HCT116 (cell line): ENCODE data around the gene OLFML2A. TPM values are rescaled to one million over a fixed set of nuclear protein-coding genes. Genes with fewer than 3 reads are reported as not detected.

ENCODE experiments used
- ATAC-seq: fragments of 200-7000 bp; cut with Tn5 transposase; 2 replicates; pipeline ENCODE4 v1.9.1; 2020; ENCODE audit warnings: mild to moderate bottlenecking, moderate library complexity
- BruUV-seq: library from RNA; stranded (reverse); fragments of 400-500 nt; replicated peaks from 2 replicates; lab custom pipeline; 2021; lab: Mats Ljungman, UMichigan
- CTCF ChIA-PET: fragments of 300-600 bp; sonication (Branson Sonifier 250); formaldehyde crosslinking; loops from one replicate; lab custom pipeline; 2021; ENCODE audit warnings: antibody characterized with exemption; lab: Charles Lee
- POLR2A ChIA-PET: fragments of 300-600, 350-600 bp; sonication (Branson Sonifier 250); formaldehyde crosslinking; loops from one replicate; lab custom pipeline; 2021; ENCODE audit warnings: antibody characterized with exemption; lab: Charles Lee
- RAD21 ChIA-PET, 2 experiments: fragments of 300-600 bp; sonication (Branson Sonifier 250); formaldehyde crosslinking; loops; one replicate each; lab custom pipeline; 2023; ENCODE audit warnings: low total read pairs in 2 of 2; ENCODE audit not compliant: uncharacterized antibody in 2 of 2, unreplicated experiment in 2 of 2, low non-redundant PET in 1 of 2; lab: Charles Lee
- DNase-seq: peaks from one replicate; pipeline ENCODE4 v3.0.0-alpha.2; 2010; ENCODE audit warnings: low read depth, low spot score
- H2AFZ ChIP-seq: fragments of 200-600 bp; shearing (Covaris generic), sonication (generic); 2 replicates; pipeline ENCODE4 v1.6.1; 2017; ENCODE audit warnings: low read depth, mixed run types, mixed read lengths, antibody characterized with exemption, low read length; ENCODE audit not compliant: poor library complexity, severe bottlenecking
- H3K27ac ChIP-seq: 2 replicates; pipeline ENCODE4 v1.5.1; 2012; ENCODE audit warnings: low read depth, low read length
- H3K27me3 ChIP-seq: fragments of 200-600 bp; sonication (generic); 2 replicates; pipeline ENCODE4 v1.6.1; 2016; ENCODE audit warnings: mixed run types, low read length, mixed read lengths; ENCODE audit not compliant: insufficient read depth
- H3K36me3 ChIP-seq, 2 experiments: fragments of 200-500 bp in 1 of 2; fragments of 200-600 bp in 1 of 2; sonication (Bioruptor generic) in 1 of 2; sonication (generic) in 1 of 2; 2 replicates each; pipeline versions ENCODE4 v1.5.1 to v1.6.1; 2014 to 2016; ENCODE audit warnings: low read length in 2 of 2, inconsistent platforms in 1 of 2, mixed read lengths in 1 of 2, mixed run types in 1 of 2; ENCODE audit not compliant: insufficient read depth in 2 of 2, control insufficient read depth in 1 of 2
- H3K4me1 ChIP-seq, 2 experiments: fragments of 200-600 bp in 1 of 2; sonication (generic) in 1 of 2; 2 replicates each; pipeline versions ENCODE4 v1.5.1 to v1.6.1; 2012 to 2017; ENCODE audit warnings: low read length in 2 of 2, inconsistent platforms in 1 of 2, mild to moderate bottlenecking in 1 of 2, mixed read lengths in 1 of 2, mixed run types in 1 of 2, moderate library complexity in 1 of 2; ENCODE audit not compliant: insufficient read depth in 2 of 2, control insufficient read depth in 1 of 2
- H3K4me2 ChIP-seq: fragments of 200-600 bp; sonication (generic); 2 replicates; pipeline ENCODE4 v1.6.1; 2017; ENCODE audit warnings: mixed run types, low read length, mixed read lengths
- H3K4me3 ChIP-seq, 2 experiments: fragments of 200-600 bp in 1 of 2; sonication (generic) in 1 of 2; replicated peaks in 1 of 2; 2 replicates each; pipeline ENCODE4 v1.5.1; 2011 to 2016; ENCODE audit warnings: low read length in 2 of 2, control low read depth in 1 of 2, low read depth in 1 of 2, mild to moderate bottlenecking in 1 of 2, mixed read lengths in 1 of 2, mixed run types in 1 of 2
- H3K79me2 ChIP-seq: fragments of 200-600 bp; sonication (generic); 2 replicates; pipeline ENCODE4 v1.6.1; 2017; ENCODE audit warnings: mild to moderate bottlenecking, mixed run types, low read length, moderate library complexity, mixed read lengths; ENCODE audit not compliant: insufficient read depth
- H3K9ac ChIP-seq: fragments of 200-600 bp; sonication (generic); 2 replicates; pipeline ENCODE4 v1.6.1; 2016; ENCODE audit warnings: low read length, mixed read lengths
- H3K9me2 ChIP-seq: fragments of 200-600 bp; sonication (generic), shearing (Covaris generic); 2 replicates; pipeline ENCODE4 v1.6.1; 2017; ENCODE audit warnings: mixed run types, mild to moderate bottlenecking, moderate library complexity; ENCODE audit not compliant: insufficient read depth
- H3K9me3 ChIP-seq, 2 experiments: fragments of 200-500 bp in 1 of 2; fragments of 200-600 bp in 1 of 2; sonication (Bioruptor generic) in 1 of 2; sonication (generic) in 1 of 2; 2 replicates each; pipeline ENCODE4 v1.6.1; 2014 to 2017; ENCODE audit warnings: low read length in 2 of 2, mixed read lengths in 2 of 2, inconsistent platforms in 1 of 2, low read depth in 1 of 2, mild to moderate bottlenecking in 1 of 2, mixed run types in 1 of 2, moderate library complexity in 1 of 2; ENCODE audit not compliant: control insufficient read depth in 1 of 2, insufficient read depth in 1 of 2
- H4K20me1 ChIP-seq: fragments of 200-600 bp; sonication (generic), shearing (Covaris generic); 2 replicates; pipeline ENCODE4 v1.6.1; 2017; ENCODE audit warnings: mixed run types, mild to moderate bottlenecking, moderate library complexity; ENCODE audit not compliant: insufficient read depth
- RAD21 ChIP-seq: IDR thresholded peaks from 2 replicates; pipeline ENCODE4 v1.6.1; 2012; ENCODE audit warnings: low read depth, mild to moderate bottlenecking
- SRF ChIP-seq: IDR thresholded peaks from 2 replicates; pipeline ENCODE4 v1.6.1; 2012; ENCODE audit warnings: low read depth
- TCF7L2 ChIP-seq: IDR thresholded peaks from 2 replicates; pipeline ENCODE4 v1.7.0; 2011; ENCODE audit warnings: borderline replicate concordance, inconsistent platforms; ENCODE audit not compliant: insufficient read depth, insufficient read length; ENCODE audit errors: extremely low read depth
- ZNF274 ChIP-seq: fragments of 200-500 bp; sonication (Bioruptor generic); IDR thresholded peaks from 2 replicates; pipeline ENCODE4 v1.6.1; 2014; ENCODE audit warnings: mild to moderate bottlenecking, low read depth, low read length, inconsistent platforms
- intact Hi-C: fragments of 100-400 bp; cut with micrococcal nuclease; formaldehyde crosslinking; loops from 2 replicates; pipeline ENCODE4 v1.10.0; 2022
- total RNA-seq: library from RNA; stranded (reverse); gene quantifications from one replicate; pipeline ENCODE4 v1.2.1, GENCODE V29; 2021; ENCODE audit not compliant: unreplicated experiment
- TF ChIP-seq, protein P1 (sequence below): IDR thresholded peaks from 2 replicates; pipeline ENCODE4 v1.6.1; 2012
- TF ChIP-seq, protein P2 (sequence below): IDR thresholded peaks from 2 replicates; pipeline ENCODE4 v1.6.1; 2012
- TF ChIP-seq, protein P3 (sequence below), 3 experiments: fragments of 200-600 bp in 1 of 3; sonication (generic) in 1 of 3; IDR thresholded peaks in 2 of 3; conservative IDR thresholded peaks in 1 of 3; 2 replicates each; pipeline ENCODE4 v1.5.1; 2012 to 2017; ENCODE audit warnings: low read depth in 2 of 3, low read length in 2 of 3, antibody characterized with exemption in 1 of 3, borderline replicate concordance in 1 of 3, control low read depth in 1 of 3, mild to moderate bottlenecking in 1 of 3, mixed read lengths in 1 of 3, mixed run types in 1 of 3, moderate library complexity in 1 of 3; ENCODE audit not compliant: insufficient read depth in 1 of 3

Gene OLFML2A
- total RNA-seq, 1 experiment from 2014 or later: 6.3 TPM

GRCh38 chr9:124786881-124787573 is 10.1 kb downstream of the OLFML2A start:
- Histone ChIP-seq H3K36me3 (no peaks in the 10 kb centered on the region), H3K4me1 (peaks cover 0 to 6% of the 10 kb centered on the region in 2 experiments; a peak in 2 of 4 replicates), H3K9me3 (no peaks in the 10 kb centered on the region), H2AFZ (no peak overlapping the region), H3K27ac (no peak overlapping the region), H3K79me2 (no peaks in the 10 kb centered on the region), H4K20me1 (no peaks in the 10 kb centered on the region), H3K9me2 (no peaks in the 10 kb centered on the region), H3K27me3 (no peaks in the 10 kb centered on the region), H3K9ac (no peak overlapping the region), H3K4me2 (no peak overlapping the region), H3K4me3 (no peak overlapping the region)
- BruUV-seq: no TSS peak
- CTCF ChIA-PET: no interaction called here
- intact Hi-C loops: no loop called here
- TF ChIP-seq, protein P1, sequence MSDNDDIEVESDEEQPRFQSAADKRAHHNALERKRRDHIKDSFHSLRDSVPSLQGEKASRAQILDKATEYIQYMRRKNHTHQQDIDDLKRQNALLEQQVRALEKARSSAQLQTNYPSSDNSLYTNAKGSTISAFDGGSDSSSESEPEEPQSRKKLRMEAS: no peak
- TF ChIP-seq, protein P2, sequence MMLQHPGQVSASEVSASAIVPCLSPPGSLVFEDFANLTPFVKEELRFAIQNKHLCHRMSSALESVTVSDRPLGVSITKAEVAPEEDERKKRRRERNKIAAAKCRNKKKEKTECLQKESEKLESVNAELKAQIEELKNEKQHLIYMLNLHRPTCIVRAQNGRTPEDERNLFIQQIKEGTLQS: no peak
- TF ChIP-seq RAD21 (no peak), ZNF274 (no peak)
- DNase-seq: no peak
- no peak for ATAC-seq
- RAD21 ChIA-PET: no interaction called here
- POLR2A ChIA-PET: no interaction called here

GRCh38 chr9:124788542-124789217 is 11.7 kb downstream of the OLFML2A start:
- Histone ChIP-seq H2AFZ (no peak overlapping the region), H4K20me1 (no peaks in the 10 kb centered on the region), H3K9me2 (no peaks in the 10 kb centered on the region), H3K9ac (no peak overlapping the region), H3K36me3 (no peaks in the 10 kb centered on the region), H3K4me2 (no peak overlapping the region), H3K9me3 (no peaks in the 10 kb centered on the region), H3K27me3 (no peaks in the 10 kb centered on the region), H3K4me1 (peaks cover 0 to 6% of the 10 kb centered on the region in 2 experiments; a peak in 1 of 4 replicates), H3K27ac (no peak overlapping the region), H3K4me3 (no peak overlapping the region), H3K79me2 (no peaks in the 10 kb centered on the region)
- no TSS peak for BruUV-seq
- no peak for ATAC-seq
- TF ChIP-seq, protein P3, sequence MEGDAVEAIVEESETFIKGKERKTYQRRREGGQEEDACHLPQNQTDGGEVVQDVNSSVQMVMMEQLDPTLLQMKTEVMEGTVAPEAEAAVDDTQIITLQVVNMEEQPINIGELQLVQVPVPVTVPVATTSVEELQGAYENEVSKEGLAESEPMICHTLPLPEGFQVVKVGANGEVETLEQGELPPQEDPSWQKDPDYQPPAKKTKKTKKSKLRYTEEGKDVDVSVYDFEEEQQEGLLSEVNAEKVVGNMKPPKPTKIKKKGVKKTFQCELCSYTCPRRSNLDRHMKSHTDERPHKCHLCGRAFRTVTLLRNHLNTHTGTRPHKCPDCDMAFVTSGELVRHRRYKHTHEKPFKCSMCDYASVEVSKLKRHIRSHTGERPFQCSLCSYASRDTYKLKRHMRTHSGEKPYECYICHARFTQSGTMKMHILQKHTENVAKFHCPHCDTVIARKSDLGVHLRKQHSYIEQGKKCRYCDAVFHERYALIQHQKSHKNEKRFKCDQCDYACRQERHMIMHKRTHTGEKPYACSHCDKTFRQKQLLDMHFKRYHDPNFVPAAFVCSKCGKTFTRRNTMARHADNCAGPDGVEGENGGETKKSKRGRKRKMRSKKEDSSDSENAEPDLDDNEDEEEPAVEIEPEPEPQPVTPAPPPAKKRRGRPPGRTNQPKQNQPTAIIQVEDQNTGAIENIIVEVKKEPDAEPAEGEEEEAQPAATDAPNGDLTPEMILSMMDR (IDR thresholded peaks at IDR 0.05 in 2 of 3, conservative IDR thresholded peaks at IDR 0.05 in 1 of 3; ENCODE audit: borderline replicate concordance in 1 of 3, insufficient read depth in 1 of 3, low read depth in 2 of 3, low read length in 2 of 3): no peak
- TF ChIP-seq TCF7L2: no peak
- no peak for TF ChIP-seq SRF
- CTCF ChIA-PET: interaction anchor here (1.2 to 2.8 kb wide), 3 partner anchors 9 to 64 kb away, joined by 3 to 13 read pairs (median 6); partner anchors contain the start of gene WDR38
- POLR2A ChIA-PET: no interaction called here
- intact Hi-C loops: no loop called here
- RAD21 ChIA-PET: no interaction called here
- DNase-seq: no peak
